ENCODE data around the gene CUX1. TPM values are rescaled to one million over a fixed set of nuclear protein-coding genes. Genes with fewer than 3 reads are reported as not detected.

Gene CUX1
- total RNA-seq, 4 donors from 2014 or later: 40.8 to 62.1 (median 43.8) TPM

GRCh38 chr7:101947899-101948298, 130.5 kb downstream of the CUX1 start:
- no peak overlapping the region for H3K4me3 ChIP-seq (ENCODE audit: low read depth, poor library complexity, severe bottlenecking)
- DNase-seq (ENCODE audit: low spot score in 2 of 2): no peak
- no peak for TF ChIP-seq POLR2A (IDR thresholded peaks at IDR 0.05)
- no peak for TF ChIP-seq CTCF (IDR thresholded peaks at IDR 0.05)
- intact Hi-C loops (cut with DNase I; ENCODE audit: low total_unique reads): no loop called here
- 56 to 59% methylated on average over 10 of the region's 10 CpGs for WGBS, 2 donors

GRCh38 chr7:101948650-101949049, 131.2 kb downstream of the CUX1 start:
- intact Hi-C loops (cut with DNase I; ENCODE audit: low total_unique reads): no loop called here
- WGBS, 2 donors: 95 to 97% methylated on average over 4 of the region's 4 CpGs
- H3K4me3 ChIP-seq (ENCODE audit: low read depth, poor library complexity, severe bottlenecking): no peak overlapping the region
- DNase-seq (ENCODE audit: low spot score in 2 of 2): no peak
- TF ChIP-seq CTCF (IDR thresholded peaks at IDR 0.05) (no peak), POLR2A (IDR thresholded peaks at IDR 0.05) (no peak)

- TF ChIP-seq CTCF (IDR thresholded peaks at IDR 0.05) (no peak), POLR2A (IDR thresholded peaks at IDR 0.05) (no peak)
- intact Hi-C loops (cut with DNase I; ENCODE audit: low total_unique reads): no loop called here
- no peak for DNase-seq (ENCODE audit: low spot score in 2 of 2)
- no peak overlapping the region for H3K4me3 ChIP-seq (ENCODE audit: low read depth, poor library complexity, severe bottlenecking)
- WGBS, 2 donors: 83 to 87% methylated on average over 4 of the region's 4 CpGs
Measured at GRCh38 chr7:101950450-101951119, 133.2 kb downstream of the CUX1 start.

GRCh38 chr7:101951757-101952156, 134.3 kb downstream of the CUX1 start:
- H3K4me3 ChIP-seq (ENCODE audit: low read depth, poor library complexity, severe bottlenecking): no peak overlapping the region
- WGBS, 2 donors: 95 to 98% methylated on average over 6 of the region's 6 CpGs
- TF ChIP-seq CTCF (IDR thresholded peaks at IDR 0.05): no peak
- TF ChIP-seq POLR2A (IDR thresholded peaks at IDR 0.05): no peak
- DNase-seq (ENCODE audit: low spot score in 2 of 2): no peak
- intact Hi-C loops (cut with DNase I; ENCODE audit: low total_unique reads): no loop called here

GRCh38 chr7:101952355-101953247, 135.2 kb downstream of the CUX1 start:
- no peak overlapping the region for H3K4me3 ChIP-seq (ENCODE audit: low read depth, poor library complexity, severe bottlenecking)
- intact Hi-C loops (cut with DNase I; ENCODE audit: low total_unique reads): no loop called here
- 85 to 88% methylated on average over 29 of the region's 29 CpGs for WGBS, 2 donors
- DNase-seq (ENCODE audit: low spot score in 2 of 2): no peak
- TF ChIP-seq POLR2A (IDR thresholded peaks at IDR 0.05) (no peak), CTCF (IDR thresholded peaks at IDR 0.05) (no peak)

Data from lower leg skin (tissue), 4 donors.